ENCODE results near the gene UBR3. TPM values are rescaled to one million over a fixed set of nuclear protein-coding genes. Genes with fewer than 3 reads are reported as not detected.
"Not testable (repeated sequence)": the region's sequence is repeated elsewhere in the genome, so short reads cannot be mapped to it uniquely, and the experiment has no call there.

UBR3 gene
- total and polyA plus RNA-seq, 12 donors, result 21.0 to 146 (median 115) TPM

- DNase-seq, result no peak
- Histone ChIP-seq H3K27ac (no peak overlapping the region), H3K4me3 (no peak overlapping the region), H3K27me3 (no peaks in the 10 kb centered on the region), H3K36me3 (no peaks in the 10 kb centered on the region), H3K4me1 (no peaks in the 10 kb centered on the region), H3K9me3 (peaks cover 0 to 11% (median 2%) of the 10 kb centered on the region in 11 donors)
- intact Hi-C loops (cut with DNase I), result no loop called here
- 73 to 76% methylated on average over 4 of the region's 4 CpGs for whole genome bisulfite sequencing, 2 donors
- no peak for TF ChIP-seq CTCF (IDR thresholded peaks at IDR 0.05)
- no peak for ATAC-seq
Observed at GRCh38 chr2:170113168-170113894, 286.1 kb downstream of the UBR3 start.

GRCh38 chr2:170115501-170116229, 288.4 kb downstream of the UBR3 start:
- intact Hi-C loops (cut with DNase I), result no loop called here
- Histone ChIP-seq H3K9me3 (peaks cover 0 to 11% (median 3%) of the 10 kb centered on the region in 11 donors), H3K36me3 (no peaks in the 10 kb centered on the region), H3K27ac (no peak overlapping the region), H3K4me1 (no peaks in the 10 kb centered on the region), H3K27me3 (no peaks in the 10 kb centered on the region), H3K4me3 (no peak overlapping the region)
- WGBS, 2 donors, result 67 to 70% methylated on average over 10 of the region's 10 CpGs
- no peak for TF ChIP-seq CTCF (IDR thresholded peaks at IDR 0.05)
- ATAC-seq (no peak), DNase-seq (no peak)

GRCh38 chr2:170118641-170119040, 291.4 kb downstream of the UBR3 start:
- ATAC-seq (no peak), DNase-seq (no peak)
- H3K4me1 ChIP-seq, result no peaks in the 10 kb centered on the region

GRCh38 chr2:170119326-170119725, 292.1 kb downstream of the UBR3 start:
- H3K27ac ChIP-seq; intact Hi-C loops (cut with DNase I); ATAC-seq; H3K4me1 ChIP-seq; H3K36me3 ChIP-seq; H3K4me3 ChIP-seq; H3K27me3 ChIP-seq; DNase-seq: not testable (repeated sequence)
- H3K9me3 ChIP-seq, result peaks cover 0 to 11% (median 2%) of the 10 kb centered on the region in 11 donors
- WGBS, 2 donors, result 71 to 82% methylated on average over 4 of the region's 4 CpGs

More at GRCh38 chr2:170118641-170119040, 291.4 kb downstream of the UBR3 start:
- Histone ChIP-seq H3K27ac (no peak overlapping the region), H3K9me3 (peaks cover 0 to 11% (median 2%) of the 10 kb centered on the region in 11 donors), H3K36me3 (no peaks in the 10 kb centered on the region), H3K27me3 (no peaks in the 10 kb centered on the region), H3K4me3 (no peak overlapping the region)
- 72 to 78% methylated on average over 2 of the region's 2 CpGs for WGBS, 2 donors
- no peak for TF ChIP-seq CTCF (IDR thresholded peaks at IDR 0.05)
- intact Hi-C loops (cut with DNase I), result no loop called here

All from heart right ventricle (tissue), 16 donors.